Vagina (tissue), 2 donors: Measurements from ENCODE around the gene CABLES2.

ENCODE experiments used
- POLR2A ChIP-seq, 2 donors: fragments of 450-650 bp; IDR thresholded peaks; one replicate each; pipeline ENCODE4 v1.6.1; 2017; ENCODE audit warnings: antibody characterized with exemption in 2 of 2, mild to moderate bottlenecking in 2 of 2, moderate library complexity in 2 of 2
- TF ChIP-seq, protein P1 (sequence below), 3 experiments: fragments of 450-650 bp in 2 of 3; fragments of 200-600 bp in 1 of 3; sonication (generic) in 1 of 3; IDR thresholded peaks; one replicate each; pipeline ENCODE4 v1.5.1; 2017 to 2019; ENCODE audit warnings: antibody characterized with exemption in 3 of 3, mild to moderate bottlenecking in 2 of 3, moderate library complexity in 2 of 3

- TF ChIP-seq, protein P1, sequence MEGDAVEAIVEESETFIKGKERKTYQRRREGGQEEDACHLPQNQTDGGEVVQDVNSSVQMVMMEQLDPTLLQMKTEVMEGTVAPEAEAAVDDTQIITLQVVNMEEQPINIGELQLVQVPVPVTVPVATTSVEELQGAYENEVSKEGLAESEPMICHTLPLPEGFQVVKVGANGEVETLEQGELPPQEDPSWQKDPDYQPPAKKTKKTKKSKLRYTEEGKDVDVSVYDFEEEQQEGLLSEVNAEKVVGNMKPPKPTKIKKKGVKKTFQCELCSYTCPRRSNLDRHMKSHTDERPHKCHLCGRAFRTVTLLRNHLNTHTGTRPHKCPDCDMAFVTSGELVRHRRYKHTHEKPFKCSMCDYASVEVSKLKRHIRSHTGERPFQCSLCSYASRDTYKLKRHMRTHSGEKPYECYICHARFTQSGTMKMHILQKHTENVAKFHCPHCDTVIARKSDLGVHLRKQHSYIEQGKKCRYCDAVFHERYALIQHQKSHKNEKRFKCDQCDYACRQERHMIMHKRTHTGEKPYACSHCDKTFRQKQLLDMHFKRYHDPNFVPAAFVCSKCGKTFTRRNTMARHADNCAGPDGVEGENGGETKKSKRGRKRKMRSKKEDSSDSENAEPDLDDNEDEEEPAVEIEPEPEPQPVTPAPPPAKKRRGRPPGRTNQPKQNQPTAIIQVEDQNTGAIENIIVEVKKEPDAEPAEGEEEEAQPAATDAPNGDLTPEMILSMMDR (IDR thresholded peaks at IDR 0.05), result no peak
- no peak for TF ChIP-seq POLR2A (IDR thresholded peaks at IDR 0.05)
These were observed 67.4 kb downstream of the CABLES2 start for GRCh38 chr20:62339647-62340062.
